Mucosa of stomach (tissue), 1 donor: ENCODE data around the gene RERG.

Experiments used
- H3K27me3 ChIP-seq: one replicate; pipeline ENCODE4 v1.7.0; 2013; ENCODE audit warnings: mild to moderate bottlenecking, low read length; ENCODE audit not compliant: control insufficient read depth, insufficient read depth
- H3K36me3 ChIP-seq: one replicate; pipeline ENCODE4 v1.7.0; 2013; ENCODE audit warnings: low read length; ENCODE audit not compliant: control insufficient read depth, insufficient read depth
- H3K4me1 ChIP-seq: one replicate; pipeline ENCODE4 v1.7.0; 2013; ENCODE audit warnings: mild to moderate bottlenecking, low read length; ENCODE audit not compliant: control insufficient read depth, insufficient read depth
- H3K4me3 ChIP-seq: one replicate; pipeline ENCODE4 v1.7.0; 2013; ENCODE audit warnings: low read length
- H3K9ac ChIP-seq: one replicate; pipeline ENCODE4 v1.7.0; 2013; ENCODE audit warnings: mild to moderate bottlenecking, low read length, moderate library complexity
- H3K9me3 ChIP-seq: one replicate; pipeline ENCODE4 v1.7.0; 2013; ENCODE audit warnings: mild to moderate bottlenecking, low read length, moderate library complexity; ENCODE audit not compliant: control insufficient read depth
- donor health status: Pancreatic carcinoma.

Gene RERG

DNA sequence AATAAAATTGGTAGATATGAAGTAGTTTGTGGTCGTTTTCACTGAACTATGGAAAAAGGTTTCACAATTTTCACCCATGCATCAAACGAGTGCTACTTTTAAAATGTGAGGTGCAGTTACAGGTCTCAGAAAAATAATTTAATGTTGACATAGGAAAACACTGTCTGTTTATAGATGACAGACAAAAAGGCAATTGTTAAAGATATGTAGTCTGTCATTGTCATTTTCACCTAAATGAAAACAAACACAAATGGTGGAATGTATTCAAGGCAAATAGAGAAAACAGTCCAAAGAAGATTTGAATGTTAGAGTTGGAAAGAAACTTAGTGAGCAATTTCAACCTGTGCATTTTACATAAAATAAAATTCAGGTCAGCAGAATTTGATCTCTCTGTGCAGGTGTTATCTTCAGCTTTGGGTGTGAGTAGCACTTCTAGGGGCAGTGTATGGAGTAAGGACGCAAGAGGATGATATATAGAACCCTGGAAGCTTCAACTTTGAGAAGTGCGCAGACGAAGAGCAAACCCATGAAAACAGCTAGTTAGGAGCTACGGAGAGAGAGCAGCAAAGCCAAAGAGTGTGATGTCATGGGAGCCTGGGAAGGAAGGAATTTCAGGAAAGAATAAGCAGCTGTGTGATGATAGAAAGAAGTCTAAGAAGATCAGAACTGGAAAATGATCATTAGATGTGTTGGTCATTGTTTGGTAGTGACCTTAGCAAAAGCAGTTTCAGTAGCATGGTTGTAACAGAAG, 6.2 kb downstream of the RERG start:
- Histone ChIP-seq H3K9me3 (no peaks in the 10 kb centered on the region), H3K9ac (no peak overlapping the region), H3K4me1 (no peaks in the 10 kb centered on the region), H3K4me3 (no peak overlapping the region), H3K27me3 (peaks cover 3% of the 10 kb centered on the region), H3K36me3 (no peaks in the 10 kb centered on the region)

DNA sequence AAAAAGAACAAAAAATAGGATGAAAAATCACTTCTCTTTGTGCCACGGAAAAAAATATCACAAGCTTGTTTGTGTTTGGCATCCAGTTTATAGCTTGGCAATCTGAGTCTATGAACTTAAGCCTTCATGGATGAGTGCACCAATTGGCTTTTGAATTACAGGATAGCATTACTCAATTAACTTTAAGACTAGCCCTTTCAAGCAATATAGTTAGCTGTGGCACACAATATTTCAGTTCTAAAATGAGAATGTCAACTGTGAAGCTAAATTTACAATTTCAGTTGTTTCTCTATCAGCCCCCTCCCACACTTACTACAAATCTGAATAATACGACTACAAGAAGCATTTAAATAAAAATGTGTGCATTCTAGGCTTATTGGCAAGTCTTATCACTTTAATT, 8.3 kb downstream of the RERG start:
- H3K36me3 ChIP-seq: no peaks in the 10 kb centered on the region
- H3K4me1 ChIP-seq: no peaks in the 10 kb centered on the region
- no peak overlapping the region for H3K9ac ChIP-seq
- H3K4me3 ChIP-seq: no peak overlapping the region
- peaks cover 3% of the 10 kb centered on the region for H3K27me3 ChIP-seq
- H3K9me3 ChIP-seq: no peaks in the 10 kb centered on the region

DNA sequence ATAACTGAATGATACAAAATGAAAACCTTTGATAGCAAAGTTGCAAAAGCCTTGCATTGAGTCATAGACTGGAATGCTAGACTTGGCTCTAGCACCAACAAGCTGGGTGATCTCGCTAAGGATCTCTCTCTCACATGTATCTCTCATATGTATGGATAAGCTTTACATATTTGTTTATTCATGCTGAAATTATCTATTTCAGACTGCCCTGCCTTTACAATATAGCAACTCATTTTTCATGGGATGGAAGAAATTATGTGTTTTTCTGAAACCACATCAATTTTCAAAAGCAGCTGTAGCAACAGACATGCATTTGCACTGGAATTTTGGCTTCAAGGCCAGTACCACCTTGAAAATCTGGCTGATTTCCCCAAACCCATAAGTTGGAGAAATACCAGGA, 11.4 kb downstream of the RERG start:
- H3K4me3 ChIP-seq: no peak overlapping the region
- H3K27me3 ChIP-seq: no peaks in the 10 kb centered on the region
- no peak overlapping the region for H3K9ac ChIP-seq
- H3K9me3 ChIP-seq: no peaks in the 10 kb centered on the region
- H3K36me3 ChIP-seq: no peaks in the 10 kb centered on the region
- H3K4me1 ChIP-seq: no peaks in the 10 kb centered on the region

DNA sequence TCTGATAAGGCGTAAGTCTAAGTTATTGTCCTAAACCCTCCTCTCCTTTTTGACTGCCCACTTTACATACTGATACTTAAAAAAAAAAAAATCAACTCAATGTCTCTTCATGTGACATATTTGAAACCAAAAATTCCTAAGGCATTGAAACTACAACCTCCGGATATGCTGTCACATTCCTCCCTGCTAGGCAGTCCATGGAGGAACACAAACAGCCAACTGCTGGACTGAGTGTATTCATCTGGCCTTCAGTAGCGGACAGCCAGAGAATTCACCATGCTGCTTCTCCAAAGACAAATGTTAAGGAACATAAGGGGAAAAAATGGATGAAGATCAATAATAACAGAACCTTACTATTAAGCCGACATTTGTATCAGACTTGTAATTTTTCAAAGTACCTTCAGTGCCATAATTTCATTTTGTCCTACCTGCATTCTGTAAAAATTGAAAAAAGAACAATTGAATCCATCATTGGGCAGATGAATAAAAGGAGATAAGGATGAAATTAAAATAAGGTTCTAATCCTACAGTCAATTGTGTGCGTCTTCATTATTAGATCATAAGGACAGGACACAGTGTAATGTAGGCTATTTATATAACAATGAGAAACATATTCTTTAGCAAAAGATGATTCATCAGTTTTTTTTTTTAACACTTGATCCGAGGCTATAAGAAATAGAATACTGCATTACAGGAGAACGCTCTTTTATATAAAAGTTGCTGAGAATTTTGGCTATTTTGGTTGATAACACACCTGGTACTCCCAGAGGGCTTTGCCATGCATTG, 12.2 kb downstream of the RERG start:
- Histone ChIP-seq H3K9me3 (no peaks in the 10 kb centered on the region), H3K4me1 (no peaks in the 10 kb centered on the region), H3K27me3 (no peaks in the 10 kb centered on the region), H3K4me3 (no peak overlapping the region), H3K36me3 (no peaks in the 10 kb centered on the region), H3K9ac (no peak overlapping the region)

DNA sequence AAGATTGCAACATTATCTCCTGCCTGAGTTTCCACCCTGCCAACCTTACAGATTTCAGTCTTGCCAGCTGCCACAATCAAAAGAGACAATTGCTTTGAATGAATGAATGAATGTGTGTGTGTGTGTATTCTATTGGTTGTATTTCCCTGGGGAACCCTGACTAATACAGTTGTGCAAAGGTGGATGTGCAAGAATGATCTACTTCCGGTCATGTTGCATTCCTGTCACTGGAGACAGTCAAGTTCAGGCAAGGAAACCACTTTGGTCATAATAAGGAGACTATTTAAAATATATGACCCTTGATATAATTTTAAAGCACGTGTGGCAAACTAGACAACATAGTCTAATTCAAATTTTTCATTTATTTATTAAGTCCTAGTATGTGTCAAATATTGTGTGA, 13.1 kb downstream of the RERG start:
- H3K4me1 ChIP-seq: no peaks in the 10 kb centered on the region

DNA sequence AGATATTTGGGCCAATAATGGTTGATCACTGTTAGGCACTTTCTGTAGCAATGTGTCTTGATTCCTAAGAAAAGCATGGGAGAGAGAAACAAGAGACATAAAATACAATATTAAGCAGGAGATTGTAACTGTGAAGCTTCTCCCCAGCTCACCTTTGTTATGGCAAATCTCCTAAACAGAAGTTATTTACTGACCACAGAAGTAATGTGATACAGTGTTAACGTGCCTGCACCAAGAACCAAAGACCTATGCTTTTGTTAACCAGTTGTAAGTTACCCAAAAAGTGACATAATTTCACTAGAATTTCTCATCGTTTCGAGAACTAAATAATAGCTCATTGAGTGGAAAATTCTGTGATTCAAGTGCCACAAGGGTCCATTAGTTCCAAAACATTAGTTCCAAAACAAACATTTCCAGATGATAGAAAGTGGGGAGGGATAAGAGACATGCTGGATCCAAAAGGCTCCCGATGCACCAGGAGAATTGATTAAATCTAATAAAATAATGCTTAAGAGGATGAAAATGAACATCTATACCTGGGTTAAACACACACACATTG, 14.3 kb downstream of the RERG start:
- Histone ChIP-seq H3K9me3 (no peaks in the 10 kb centered on the region), H3K4me3 (no peak overlapping the region), H3K36me3 (no peaks in the 10 kb centered on the region), H3K9ac (no peak overlapping the region), H3K4me1 (no peaks in the 10 kb centered on the region), H3K27me3 (no peaks in the 10 kb centered on the region)

More for the DNA sequence above, 13.1 kb downstream of the RERG start:
- no peaks in the 10 kb centered on the region for H3K36me3 ChIP-seq
- no peak overlapping the region for H3K4me3 ChIP-seq
- no peaks in the 10 kb centered on the region for H3K9me3 ChIP-seq
- no peaks in the 10 kb centered on the region for H3K27me3 ChIP-seq
- H3K9ac ChIP-seq: no peak overlapping the region

DNA sequence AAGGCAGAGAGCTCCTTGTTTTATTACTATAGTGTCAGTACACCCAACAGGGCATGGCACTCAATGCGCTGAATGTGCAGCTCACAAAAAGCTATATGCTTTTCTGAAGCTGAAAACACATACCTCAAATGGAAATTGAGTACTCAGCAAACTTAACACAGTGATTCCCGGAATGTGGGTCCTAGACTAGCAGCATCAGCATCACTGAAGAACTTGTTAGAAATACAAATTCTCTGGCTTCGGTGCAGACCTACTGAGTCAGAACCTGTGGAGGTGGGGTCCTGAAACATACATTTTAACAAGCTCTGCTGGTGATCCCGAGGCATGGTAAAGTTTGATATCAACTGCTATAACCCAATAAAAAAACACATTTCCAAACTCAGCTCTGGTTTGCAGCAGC, 14.9 kb downstream of the RERG start:
- Histone ChIP-seq H3K36me3 (no peaks in the 10 kb centered on the region), H3K9ac (no peak overlapping the region), H3K4me1 (no peaks in the 10 kb centered on the region), H3K27me3 (no peaks in the 10 kb centered on the region), H3K4me3 (no peak overlapping the region), H3K9me3 (no peaks in the 10 kb centered on the region)

DNA sequence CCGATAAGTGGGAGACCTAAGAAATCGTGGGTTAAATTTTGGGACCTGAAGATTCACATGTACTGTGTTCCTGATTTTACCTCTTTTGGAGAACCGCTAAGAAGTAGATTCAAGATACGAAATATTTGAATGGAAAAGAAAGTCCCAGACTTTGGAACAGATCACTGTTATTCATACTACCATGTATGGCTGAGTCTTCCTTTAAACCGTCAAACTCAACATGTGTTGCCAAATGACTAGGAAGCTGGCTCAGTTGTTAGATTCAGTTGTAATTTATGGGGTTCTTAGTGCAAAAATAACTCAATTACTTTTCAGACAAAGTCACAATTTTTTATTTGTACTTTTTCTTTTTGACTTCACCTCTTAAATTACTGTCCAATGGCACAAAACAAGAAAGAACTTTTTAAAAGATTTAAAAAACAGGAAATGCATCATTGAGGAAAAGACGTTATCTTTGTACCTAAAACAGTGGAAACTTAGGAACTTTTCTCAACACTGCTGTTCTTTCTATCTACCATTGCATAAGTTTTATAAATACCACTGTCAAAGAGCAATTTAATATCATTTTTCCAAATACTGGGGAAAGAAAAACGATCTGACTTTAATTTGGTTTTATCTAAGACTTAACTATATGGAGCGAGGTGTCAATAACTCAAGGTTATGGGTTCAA, 15.7 kb downstream of the RERG start:
- Histone ChIP-seq H3K4me3 (no peak overlapping the region), H3K4me1 (no peaks in the 10 kb centered on the region), H3K9ac (no peak overlapping the region), H3K27me3 (no peaks in the 10 kb centered on the region), H3K9me3 (no peaks in the 10 kb centered on the region), H3K36me3 (no peaks in the 10 kb centered on the region)

DNA sequence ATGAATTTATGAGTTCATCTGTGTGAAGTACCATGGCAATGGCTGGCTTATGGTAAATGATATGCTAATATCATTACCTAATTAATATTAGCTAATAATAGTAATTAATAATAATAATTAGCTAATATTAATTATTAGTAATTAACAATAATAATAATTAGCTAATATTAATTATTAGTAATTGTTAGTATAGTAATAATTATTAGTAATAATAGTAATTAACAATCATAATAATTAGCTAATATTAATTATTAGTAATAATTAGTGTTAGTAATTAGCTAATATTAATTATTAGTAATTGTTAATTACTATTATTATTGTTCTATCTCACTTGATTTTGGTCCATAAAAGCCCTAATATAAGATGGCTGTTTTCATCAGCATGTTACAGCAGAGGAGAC, 19.8 kb downstream of the RERG start:
- Histone ChIP-seq H3K9me3 (no peaks in the 10 kb centered on the region), H3K4me1 (no peaks in the 10 kb centered on the region), H3K27me3 (no peaks in the 10 kb centered on the region), H3K36me3 (no peaks in the 10 kb centered on the region), H3K9ac (no peak overlapping the region), H3K4me3 (no peak overlapping the region)

DNA sequence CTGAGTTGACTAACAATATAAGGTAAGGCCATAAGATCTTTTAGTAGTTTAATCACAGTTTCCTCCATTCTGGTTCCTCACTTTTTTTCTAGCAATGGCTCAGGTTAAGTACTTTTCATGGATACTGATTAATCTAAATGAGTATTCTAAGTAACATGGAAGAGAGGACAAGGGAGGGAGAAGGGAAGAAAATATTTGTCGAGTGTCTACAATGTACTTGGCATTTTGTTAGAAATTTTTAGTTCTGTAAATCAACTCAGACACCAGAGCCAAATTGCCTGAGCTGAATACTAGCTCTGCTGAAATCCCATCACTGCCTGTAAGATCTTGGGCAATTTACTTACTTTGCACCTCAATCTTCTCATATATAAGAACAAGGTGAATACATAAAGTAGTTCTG, 20.2 kb downstream of the RERG start:
- Histone ChIP-seq H3K36me3 (no peaks in the 10 kb centered on the region), H3K27me3 (no peaks in the 10 kb centered on the region), H3K9ac (no peak overlapping the region), H3K9me3 (no peaks in the 10 kb centered on the region), H3K4me3 (no peak overlapping the region), H3K4me1 (no peaks in the 10 kb centered on the region)

DNA sequence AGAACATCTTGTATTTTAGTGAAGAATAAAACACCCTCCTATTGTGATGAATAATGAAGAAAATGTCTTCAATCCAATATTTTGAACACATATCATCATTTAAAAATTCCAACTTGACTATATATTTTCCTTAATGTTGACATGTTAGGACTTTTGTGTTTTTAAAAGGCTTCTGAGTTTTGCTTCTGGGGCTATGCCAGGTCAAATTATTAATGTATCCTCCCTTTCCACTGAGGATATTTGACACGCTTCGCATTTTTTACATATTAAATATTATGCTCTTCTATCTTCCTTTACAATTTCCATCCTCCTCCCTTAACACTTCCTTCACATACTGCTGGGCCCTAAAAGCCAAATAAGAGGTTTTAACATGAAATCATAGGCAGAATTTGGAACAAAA, 20.6 kb downstream of the RERG start:
- Histone ChIP-seq H3K4me1 (no peaks in the 10 kb centered on the region), H3K27me3 (no peaks in the 10 kb centered on the region), H3K9ac (no peak overlapping the region), H3K9me3 (no peaks in the 10 kb centered on the region), H3K4me3 (no peak overlapping the region), H3K36me3 (no peaks in the 10 kb centered on the region)

DNA sequence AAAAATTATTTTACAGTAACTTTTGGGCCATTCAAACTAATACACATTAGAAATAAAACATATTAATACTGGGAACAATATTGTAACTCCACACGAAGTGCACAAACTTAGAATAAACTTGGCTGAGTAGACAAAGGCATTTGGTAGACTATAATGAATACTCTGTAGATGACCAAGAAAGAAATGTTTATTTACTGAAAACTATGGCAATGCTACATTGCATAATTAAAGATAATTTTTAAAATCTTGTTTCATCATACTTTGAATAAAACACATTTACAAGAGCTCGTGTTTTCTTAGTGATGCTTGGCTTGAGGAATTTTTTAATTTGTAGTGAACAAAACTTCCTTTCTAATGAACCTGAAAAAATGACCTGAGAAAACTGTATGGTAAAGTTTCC, 21.3 kb downstream of the RERG start:
- Histone ChIP-seq H3K4me3 (no peak overlapping the region), H3K9me3 (no peaks in the 10 kb centered on the region), H3K27me3 (no peaks in the 10 kb centered on the region), H3K9ac (no peak overlapping the region), H3K4me1 (no peaks in the 10 kb centered on the region), H3K36me3 (no peaks in the 10 kb centered on the region)
